NCI-H2196 treated with DMSO at 0.1 percent for 48 hours (cell line): ENCODE measurements around the gene IRF3.
A peak's percentile ranks its signal among the peaks of the same experiment; 100 is the strongest.
"Not testable (repeated sequence)": the region's sequence is repeated elsewhere in the genome, so short reads cannot be mapped to it uniquely, and the experiment has no call there.

Experiments used
- DNase-seq: peaks from one replicate; lab custom pipeline; 2025; ENCODE audit not compliant: unreplicated experiment; lab: John Stamatoyannopoulos, UW

The IRF3 gene

GRCh38 chr19:49626226-49626625 is 39.4 kb downstream of the IRF3 start:
- no peak for DNase-seq

GRCh38 chr19:49624967-49625910 is 40.4 kb downstream of the IRF3 start:
- no peak for DNase-seq

- not testable (repeated sequence) for DNase-seq
These were observed 47.8 kb downstream of the IRF3 start for GRCh38 chr19:49617860-49618259.

GRCh38 chr19:49616945-49617344 is 48.7 kb downstream of the IRF3 start:
- no peak for DNase-seq

- DNase-seq: no peak
These were observed 49.1 kb downstream of the IRF3 start for GRCh38 chr19:49616532-49616931.

GRCh38 chr19:49615861-49616260 is 49.8 kb downstream of the IRF3 start:
- DNase-seq: no peak

- no peak for DNase-seq
These were observed 51.4 kb downstream of the IRF3 start for GRCh38 chr19:49614096-49614833.

GRCh38 chr19:49613374-49613773 is 52.3 kb downstream of the IRF3 start:
- DNase-seq: peak; percentile 37
